ENCODE measurements around the gene GABPB1.
A peak's percentile ranks its signal among the peaks of the same experiment; 100 is the strongest.

Gene GABPB1

GRCh38 chr15:50244959-50245624 is 109.9 kb downstream of the GABPB1 start:
- Histone ChIP-seq H3K9me2 (replicated peaks; ENCODE audit: low read depth, low read length) (no peaks in the 10 kb centered on the region), H3K4me3 (ENCODE audit: low read length, poor library complexity, severe bottlenecking) (no peak overlapping the region), H3K9ac (ENCODE audit: low read depth, low read length, poor library complexity, severe bottlenecking) (no peak overlapping the region), H2AFZ (ENCODE audit: low read length) (0 out of 2 replicates have a peak overlapping the region, but pooled peaks have one; percentile 28), H3K9me3 (ENCODE audit: insufficient read depth, low read depth, low read length) (no peaks in the 10 kb centered on the region), H3K27me3 (ENCODE audit: insufficient read depth, low read length, poor library complexity, severe bottlenecking) (no peaks in the 10 kb centered on the region), H3K4me1 (ENCODE audit: insufficient read depth, low read length, poor library complexity, severe bottlenecking) (peaks cover 47% of the 10 kb centered on the region), H4K20me1 (ENCODE audit: insufficient read depth, low read length, poor library complexity, severe bottlenecking) (no peaks in the 10 kb centered on the region), H3F3A (ENCODE audit: low read depth) (no peaks in the 10 kb centered on the region), H3K79me2 (ENCODE audit: insufficient read depth, low read length) (no peaks in the 10 kb centered on the region), H3K4me2 (ENCODE audit: low read depth, low read length, poor library complexity, severe bottlenecking) (no peak overlapping the region), H3K36me3 (ENCODE audit: insufficient read depth, low read length) (no peaks in the 10 kb centered on the region)
- TF ChIP-seq CTCF (conservative IDR thresholded peaks at IDR 0.05; ENCODE audit: low read length) = no peak
- TF ChIP-seq EZH2phosphoT487 (IDR thresholded peaks at IDR 0.05; ENCODE audit: borderline replicate concordance) = no peak

GRCh38 chr15:50244153-50244552 is 110.8 kb downstream of the GABPB1 start:
- H3K79me2 ChIP-seq (ENCODE audit: insufficient read depth, low read length) = no peaks in the 10 kb centered on the region
- H3K9me2 ChIP-seq (replicated peaks; ENCODE audit: low read depth, low read length) = no peaks in the 10 kb centered on the region
- no peak overlapping the region for H3K9ac ChIP-seq (ENCODE audit: low read depth, low read length, poor library complexity, severe bottlenecking)
- no peaks in the 10 kb centered on the region for H3K9me3 ChIP-seq (ENCODE audit: insufficient read depth, low read depth, low read length)
- H4K20me1 ChIP-seq (ENCODE audit: insufficient read depth, low read length, poor library complexity, severe bottlenecking) = no peaks in the 10 kb centered on the region
- no peaks in the 10 kb centered on the region for H3F3A ChIP-seq (ENCODE audit: low read depth)
- no peak overlapping the region for H3K4me2 ChIP-seq (ENCODE audit: low read depth, low read length, poor library complexity, severe bottlenecking)
- no peaks in the 10 kb centered on the region for H3K27me3 ChIP-seq (ENCODE audit: insufficient read depth, low read length, poor library complexity, severe bottlenecking)
- no peak overlapping the region for H2AFZ ChIP-seq (ENCODE audit: low read length)
- H3K4me1 ChIP-seq (ENCODE audit: insufficient read depth, low read length, poor library complexity, severe bottlenecking) = peaks cover 37% of the 10 kb centered on the region
- no peaks in the 10 kb centered on the region for H3K36me3 ChIP-seq (ENCODE audit: insufficient read depth, low read length)
- no peak overlapping the region for H3K4me3 ChIP-seq (ENCODE audit: low read length, poor library complexity, severe bottlenecking)
- TF ChIP-seq CTCF (conservative IDR thresholded peaks at IDR 0.05; ENCODE audit: low read length) = no peak
- no peak for TF ChIP-seq EZH2phosphoT487 (IDR thresholded peaks at IDR 0.05; ENCODE audit: borderline replicate concordance)

- Histone ChIP-seq H3K36me3 (ENCODE audit: insufficient read depth, low read length) (no peaks in the 10 kb centered on the region), H3F3A (ENCODE audit: low read depth) (no peaks in the 10 kb centered on the region), H2AFZ (ENCODE audit: low read length) (peak overlapping the region; percentile 72), H3K4me1 (ENCODE audit: insufficient read depth, low read length, poor library complexity, severe bottlenecking) (peaks cover 18% of the 10 kb centered on the region), H3K4me3 (ENCODE audit: low read length, poor library complexity, severe bottlenecking) (no peak overlapping the region), H3K9ac (ENCODE audit: low read depth, low read length, poor library complexity, severe bottlenecking) (no peak overlapping the region), H3K9me2 (replicated peaks; ENCODE audit: low read depth, low read length) (no peaks in the 10 kb centered on the region), H3K9me3 (ENCODE audit: insufficient read depth, low read depth, low read length) (no peaks in the 10 kb centered on the region), H3K79me2 (ENCODE audit: insufficient read depth, low read length) (no peaks in the 10 kb centered on the region), H3K4me2 (ENCODE audit: low read depth, low read length, poor library complexity, severe bottlenecking) (no peak overlapping the region), H3K27me3 (ENCODE audit: insufficient read depth, low read length, poor library complexity, severe bottlenecking) (no peaks in the 10 kb centered on the region), H4K20me1 (ENCODE audit: insufficient read depth, low read length, poor library complexity, severe bottlenecking) (no peaks in the 10 kb centered on the region)
- TF ChIP-seq CTCF (conservative IDR thresholded peaks at IDR 0.05; ENCODE audit: low read length) = peak; percentile 59
- no peak for TF ChIP-seq EZH2phosphoT487 (IDR thresholded peaks at IDR 0.05; ENCODE audit: borderline replicate concordance)
These were observed 113.1 kb downstream of the GABPB1 start for GRCh38 chr15:50241684-50242450.

Data from Loucy (cell line).